Activated CD4-positive, alpha-beta memory T cell treated with anti-CD3 and anti-CD28 coated beads for 36 hours (primary cell): ENCODE measurements around the gene FGF9. TPM values are rescaled to one million over a fixed set of nuclear protein-coding genes. Genes with fewer than 3 reads are reported as not detected.
A peak's percentile ranks its signal among the peaks of the same experiment; 100 is the strongest.

Experiments
- CTCF ChIA-PET: fragments of 350-600 bp; sonication (Branson Sonifier 250); formaldehyde crosslinking; loops from one replicate; lab custom pipeline; 2021; ENCODE audit warnings: antibody characterized with exemption, inconsistent platforms; lab: Charles Lee
- POLR2A ChIA-PET: fragments of 350-600 bp; sonication (Branson Sonifier 250); formaldehyde crosslinking; loops from one replicate; lab custom pipeline; 2021; ENCODE audit warnings: antibody characterized with exemption; lab: Charles Lee
- DNase-seq: peaks from one replicate; pipeline ENCODE4 v3.0.0-alpha.2; 2020
- H3K27ac Mint-ChIP-seq: one replicate; pipeline ENCODE4 v1.8.0; 2021; ENCODE audit warnings: mixed read lengths
- H3K27me3 Mint-ChIP-seq: one replicate; pipeline ENCODE4 v1.8.0; 2021; ENCODE audit warnings: mixed read lengths
- H3K36me3 Mint-ChIP-seq: one replicate; pipeline ENCODE4 v1.8.0; 2021; ENCODE audit warnings: mixed read lengths
- H3K4me1 Mint-ChIP-seq: one replicate; pipeline ENCODE4 v1.8.0; 2021; ENCODE audit warnings: low read depth, mixed read lengths
- H3K4me3 Mint-ChIP-seq: one replicate; pipeline ENCODE4 v1.8.0; 2021; ENCODE audit warnings: mild to moderate bottlenecking, mixed read lengths
- H3K9me3 Mint-ChIP-seq: one replicate; pipeline ENCODE4 v1.8.0; 2021; ENCODE audit warnings: mixed read lengths
- intact Hi-C: fragments of 100-400 bp; cut with micrococcal nuclease; formaldehyde crosslinking; loops from one replicate; pipeline ENCODE4 v1.15.1; 2023
- total RNA-seq, 2 experiments: library from RNA; stranded (reverse); gene quantifications; one replicate each; pipeline ENCODE4 v1.2.3, GENCODE V29; 2021

The FGF9 gene
- total RNA-seq: under 1 TPM in 1 of 2 experiments, not detected in 1; 0.07 TPM

DNA sequence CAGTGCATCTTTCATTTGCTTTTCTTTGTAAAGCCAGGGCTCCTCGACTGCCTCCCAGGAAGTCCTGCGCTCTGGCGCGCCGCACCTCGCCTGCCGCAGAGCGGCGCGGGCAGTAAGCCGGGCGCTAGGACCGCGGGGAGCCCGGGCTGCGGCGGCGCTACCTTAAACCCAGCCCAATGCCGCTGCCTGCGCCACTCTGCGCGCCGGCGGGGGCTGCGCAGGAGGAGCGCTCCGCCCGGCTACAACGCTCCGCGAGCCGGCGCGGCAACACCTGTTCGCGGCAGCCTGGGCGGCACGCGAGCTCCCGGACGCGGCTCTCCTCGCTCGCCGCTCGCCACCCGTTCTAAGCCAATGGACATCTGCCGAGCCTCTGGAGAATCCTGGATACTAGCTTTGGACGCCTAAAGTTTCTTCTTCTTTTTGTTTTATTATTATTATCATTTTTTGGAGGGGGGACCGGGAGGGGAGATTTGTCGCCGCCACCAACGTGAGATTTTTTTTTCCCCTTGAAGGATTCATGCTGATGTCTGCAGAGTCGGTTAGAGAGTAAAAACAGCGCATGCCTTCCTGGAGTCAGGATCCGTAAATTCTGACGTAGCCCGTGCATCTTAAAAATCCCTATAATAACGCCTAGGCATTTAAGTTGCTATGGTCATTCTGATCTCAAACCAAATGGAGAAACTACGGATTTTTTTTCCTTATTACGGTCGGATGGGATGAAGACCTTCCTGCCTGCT is at the start of gene FGF9:
Gene FGF9 (plus strand): TSS at position 191 of the 737 bp plus-strand sequence. CDS start 840 bp downstream, outside the sequence.
- H3K4me1 Mint-ChIP-seq: peaks cover 42% of the 10 kb centered on the region

DNA sequence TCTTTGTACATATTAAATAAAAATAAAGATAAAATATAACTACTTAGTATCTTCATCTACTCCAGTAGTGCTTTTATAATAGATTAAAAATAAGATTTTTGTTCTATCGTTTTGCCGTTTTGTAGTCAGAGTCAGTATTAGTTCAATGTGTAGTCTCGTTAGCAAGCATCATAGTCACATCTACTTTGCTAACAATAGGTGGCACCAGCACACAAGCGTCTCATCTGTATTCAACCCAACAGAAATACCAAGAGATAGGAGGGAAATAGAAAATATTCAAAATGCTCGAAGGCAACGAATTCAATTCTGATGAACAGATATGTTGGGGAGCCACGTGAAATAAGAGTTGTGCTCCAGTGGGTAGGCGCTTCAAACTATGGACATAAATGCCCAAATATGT is 45.5 kb upstream of the FGF9 start:
- Mint-ChIP-seq H3K4me3 (no peak overlapping the region), H3K27me3 (peaks cover 3% of the 10 kb centered on the region), H3K27ac (no peak overlapping the region), H3K9me3 (no peaks in the 10 kb centered on the region), H3K4me1 (no peaks in the 10 kb centered on the region), H3K36me3 (no peaks in the 10 kb centered on the region)
- POLR2A ChIA-PET: no interaction called here
- CTCF ChIA-PET: interaction anchor here (0.7 to 0.9 kb wide), 5 partner anchors 11 to 1395 kb away, joined by 3 to 4 read pairs (median 3); no protein-coding TSS in a partner anchor
- no peak for DNase-seq
- intact Hi-C loops: no loop called here

More for the DNA sequence above, at the start of gene FGF9:
- intact Hi-C loops: loop anchor here (1.0 to 5.0 kb wide), 6 partner anchors 15 to 494 kb away; partner anchors contain the start of genes MRPL57 and SKA3
- H3K9me3 Mint-ChIP-seq: no peaks in the 10 kb centered on the region
- peak; percentile 86 for DNase-seq
- no peaks in the 10 kb centered on the region for H3K36me3 Mint-ChIP-seq
- ChIA-PET POLR2A (interaction anchor here (0.7 to 3.4 kb wide), 2 partner anchors 67 to 1256 kb away, joined by 3 to 12 read pairs; partner anchors contain the start of gene MICU2), CTCF (interaction anchor here (4.3 kb wide), 1 partner anchor 33 kb away, joined by 23 read pairs; no protein-coding TSS in a partner anchor)
- peaks cover 28% of the 10 kb centered on the region for H3K27me3 Mint-ChIP-seq
- peak within 1 kb of the TSS; percentile 40 for H3K27ac Mint-ChIP-seq
- H3K4me3 Mint-ChIP-seq: peak within 1 kb of the TSS; percentile 85

DNA sequence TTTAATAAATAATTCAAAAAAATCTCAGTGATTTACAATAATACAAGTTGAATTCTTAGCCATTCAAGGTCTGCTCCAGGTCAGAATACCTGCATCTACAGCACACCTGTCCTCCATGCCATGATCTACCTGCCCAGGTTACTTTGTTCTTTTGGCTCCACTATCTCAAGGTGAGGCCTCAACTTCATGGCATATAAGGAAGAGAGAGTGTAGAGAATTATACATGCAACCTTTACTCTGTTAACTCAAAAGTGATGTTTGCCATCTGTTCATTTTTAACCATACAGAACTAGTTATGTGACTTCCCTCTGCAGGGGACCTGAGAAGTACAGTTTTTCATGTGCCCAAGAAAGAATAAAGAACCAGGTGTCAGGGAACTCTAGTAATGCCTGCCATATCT is 38.7 kb upstream of the FGF9 start:
- Mint-ChIP-seq H3K4me1 (no peaks in the 10 kb centered on the region), H3K27ac (no peak overlapping the region), H3K9me3 (peaks cover 3% of the 10 kb centered on the region), H3K27me3 (peaks cover 2% of the 10 kb centered on the region), H3K4me3 (no peak overlapping the region), H3K36me3 (no peaks in the 10 kb centered on the region)
- intact Hi-C loops: no loop called here
- POLR2A ChIA-PET: no interaction called here
- CTCF ChIA-PET: no interaction called here
- no peak for DNase-seq

DNA sequence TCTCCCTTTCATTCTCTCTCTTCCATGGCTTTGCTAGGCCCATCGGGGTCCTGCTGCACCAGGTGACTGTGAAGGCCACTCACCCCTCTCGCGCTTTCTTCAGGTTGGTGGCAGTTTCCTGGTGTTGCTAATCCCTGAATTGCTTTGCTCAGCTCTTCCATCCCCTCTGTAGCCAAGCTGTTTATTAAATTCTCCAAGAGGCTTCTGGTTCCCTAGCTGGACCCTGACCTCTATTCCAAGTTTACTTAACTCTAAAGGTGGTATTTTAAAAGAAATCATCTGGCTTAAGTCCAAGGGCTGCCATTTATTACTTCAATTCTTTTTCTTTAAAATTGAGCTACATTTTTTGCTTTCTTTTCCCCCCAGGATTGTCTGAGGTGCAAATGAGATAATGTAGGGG is 34.2 kb upstream of the FGF9 start:
- peaks cover 4% of the 10 kb centered on the region for H3K27me3 Mint-ChIP-seq
- H3K4me1 Mint-ChIP-seq: peaks cover 2% of the 10 kb centered on the region
- H3K9me3 Mint-ChIP-seq: peaks cover 2% of the 10 kb centered on the region
- no peak overlapping the region for H3K4me3 Mint-ChIP-seq
- intact Hi-C loops: no loop called here
- ChIA-PET POLR2A (no interaction called here), CTCF (interaction anchor here (0.8 to 2.4 kb wide), 4 partner anchors 14 to 480 kb away, joined by 3 to 23 read pairs (median 6); partner anchors contain the start of gene FGF9)
- no peak for DNase-seq
- no peak overlapping the region for H3K27ac Mint-ChIP-seq
- H3K36me3 Mint-ChIP-seq: no peaks in the 10 kb centered on the region

DNA sequence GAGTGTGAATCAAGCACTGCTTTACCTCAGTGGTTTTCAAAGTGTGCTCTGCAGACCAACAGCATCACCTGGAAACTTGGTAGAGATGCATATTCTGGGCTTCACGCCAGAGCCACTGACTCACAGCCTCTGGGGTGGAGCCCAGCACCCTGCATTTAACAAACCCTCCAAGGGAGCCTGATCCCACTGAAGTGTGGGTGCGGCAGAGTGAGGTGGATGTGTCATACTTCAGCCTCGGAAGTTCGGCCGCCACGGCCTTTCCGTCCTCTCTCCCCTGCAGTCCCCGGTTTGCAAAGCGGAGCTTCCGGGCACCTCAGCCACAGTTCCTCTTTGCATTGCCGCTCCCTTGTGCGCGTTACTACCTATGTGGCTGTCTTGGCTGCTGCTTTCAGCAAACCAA is 33.6 kb upstream of the FGF9 start:
- H3K36me3 Mint-ChIP-seq: no peaks in the 10 kb centered on the region
- H3K27me3 Mint-ChIP-seq: peaks cover 3% of the 10 kb centered on the region
- CTCF ChIA-PET: interaction anchor here (0.6 to 2.4 kb wide), 22 partner anchors 12 to 1383 kb away, joined by 3 to 23 read pairs (median 4); partner anchors contain the start of gene FGF9
- H3K4me1 Mint-ChIP-seq: peaks cover 2% of the 10 kb centered on the region
- intact Hi-C loops: no loop called here
- peak; percentile 36 for DNase-seq
- no peaks in the 10 kb centered on the region for H3K9me3 Mint-ChIP-seq
- POLR2A ChIA-PET: no interaction called here
- no peak overlapping the region for H3K27ac Mint-ChIP-seq
- no peak overlapping the region for H3K4me3 Mint-ChIP-seq

DNA sequence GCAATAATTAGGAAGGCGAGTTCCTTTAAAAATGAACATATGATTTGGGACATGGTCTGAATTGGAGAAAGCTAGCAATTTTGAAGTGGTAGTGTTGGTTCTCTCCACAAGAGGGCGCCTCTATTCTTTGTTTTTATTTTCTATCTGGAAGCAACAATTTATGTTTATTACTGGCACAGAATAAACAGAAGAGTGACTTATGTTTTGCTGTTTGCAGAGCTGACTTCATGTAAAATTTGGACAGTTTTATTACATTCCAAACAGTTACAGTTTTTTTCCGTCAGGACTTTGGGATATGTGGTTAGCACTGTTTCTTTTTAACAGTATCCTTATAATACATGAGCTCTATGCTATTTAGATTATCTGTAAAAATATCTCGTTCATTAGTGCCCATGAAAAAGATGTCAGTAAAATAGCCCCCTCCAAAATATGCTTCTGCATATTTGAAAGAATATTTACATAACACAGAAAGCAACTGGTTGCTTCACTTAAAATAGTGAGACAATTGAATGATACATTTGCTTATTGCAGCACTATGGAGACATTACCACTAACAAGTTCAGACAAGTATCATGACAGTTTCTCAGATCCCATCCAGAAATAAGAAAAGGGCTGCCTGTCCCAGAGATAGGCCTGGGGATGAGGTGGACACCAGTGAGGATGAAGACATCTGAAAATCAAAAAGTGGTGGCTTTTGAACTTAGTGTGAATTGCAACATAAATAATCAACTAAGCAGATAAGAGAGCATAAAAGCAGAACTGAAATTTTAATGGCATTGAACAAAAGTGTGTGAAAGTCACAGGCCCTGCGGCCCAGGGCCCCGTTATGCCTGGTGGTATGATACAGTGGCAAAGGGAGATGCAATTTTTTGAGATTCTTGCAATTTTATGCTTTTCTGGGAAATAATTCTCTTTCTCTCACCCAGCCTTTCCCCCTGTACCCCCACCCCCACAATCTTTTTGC is 32.3 kb upstream of the FGF9 start:
- peak; percentile 15 for DNase-seq
- no peak overlapping the region for H3K27ac Mint-ChIP-seq
- POLR2A ChIA-PET: no interaction called here
- CTCF ChIA-PET: interaction anchor here (0.5 to 2.4 kb wide), 45 partner anchors 9 to 1381 kb away, joined by 3 to 23 read pairs (median 4); partner anchors contain the start of gene FGF9
- peaks cover 2% of the 10 kb centered on the region for H3K4me1 Mint-ChIP-seq
- intact Hi-C loops: loop anchor here (1.0 to 2.0 kb wide), 2 partner anchors 32 to 640 kb away; partner anchors contain the start of gene FGF9
- H3K27me3 Mint-ChIP-seq: peaks cover 3% of the 10 kb centered on the region
- H3K4me3 Mint-ChIP-seq: no peak overlapping the region
- H3K36me3 Mint-ChIP-seq: no peaks in the 10 kb centered on the region
- no peaks in the 10 kb centered on the region for H3K9me3 Mint-ChIP-seq

DNA sequence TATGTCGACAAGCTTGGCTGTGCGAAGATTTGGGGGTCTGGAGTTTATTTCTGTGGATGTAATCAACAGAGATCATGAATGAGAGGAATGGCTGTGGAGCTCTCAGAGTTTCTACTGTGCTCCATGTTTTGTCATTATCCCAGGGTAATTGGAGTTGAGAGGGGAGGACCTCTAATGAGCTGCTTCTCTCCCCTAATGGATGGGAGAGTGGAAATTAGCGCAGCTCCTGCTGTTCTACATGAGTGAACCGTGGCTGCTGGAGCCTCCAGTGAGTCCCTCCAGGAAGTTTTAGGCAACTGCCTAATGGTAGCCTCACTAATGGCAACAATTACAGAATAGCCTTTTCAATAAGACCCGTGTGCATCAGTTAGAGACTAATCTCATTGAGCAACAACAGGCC is 31.3 kb upstream of the FGF9 start:
- CTCF ChIA-PET: interaction anchor here (0.7 to 2.4 kb wide), 7 partner anchors 12 to 639 kb away, joined by 3 to 9 read pairs (median 4); no protein-coding TSS in a partner anchor
- no peak overlapping the region for H3K27ac Mint-ChIP-seq
- H3K27me3 Mint-ChIP-seq: peaks cover 3% of the 10 kb centered on the region
- H3K9me3 Mint-ChIP-seq: no peaks in the 10 kb centered on the region
- no peak for DNase-seq
- H3K4me3 Mint-ChIP-seq: no peak overlapping the region
- intact Hi-C loops: loop anchor here (2.0 kb wide), 1 partner anchor 31 kb away; the partner anchor contains the start of gene FGF9
- POLR2A ChIA-PET: no interaction called here
- peaks cover 2% of the 10 kb centered on the region for H3K4me1 Mint-ChIP-seq
- no peaks in the 10 kb centered on the region for H3K36me3 Mint-ChIP-seq

DNA sequence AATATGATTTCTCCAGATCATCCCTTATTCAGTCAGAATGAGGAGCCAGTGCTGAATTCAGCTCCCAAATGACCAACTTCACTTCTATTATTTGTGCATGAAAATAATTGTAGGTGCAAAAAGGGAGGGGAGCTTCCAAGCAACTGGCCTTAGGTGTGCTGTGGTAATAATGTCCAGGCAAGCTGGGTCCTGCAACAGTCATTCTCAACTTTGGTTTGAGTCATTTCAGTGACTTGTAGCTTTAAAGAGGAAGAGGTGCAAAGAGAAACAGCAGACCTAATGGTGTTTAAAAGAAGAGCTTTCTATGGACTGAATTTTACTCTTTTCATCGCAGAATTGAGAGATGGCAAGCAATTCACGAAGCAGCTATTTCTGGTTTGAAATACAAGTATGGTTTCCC is 29.2 kb upstream of the FGF9 start:
- Mint-ChIP-seq H3K27ac (no peak overlapping the region), H3K4me1 (peaks cover 2% of the 10 kb centered on the region), H3K36me3 (no peaks in the 10 kb centered on the region), H3K9me3 (no peaks in the 10 kb centered on the region), H3K4me3 (no peak overlapping the region), H3K27me3 (peaks cover 3% of the 10 kb centered on the region)
- ChIA-PET CTCF (interaction anchor here (0.5 to 1.0 kb wide), 4 partner anchors 27 to 1157 kb away, joined by 3 to 4 read pairs (median 3); no protein-coding TSS in a partner anchor), POLR2A (no interaction called here)
- no peak for DNase-seq
- intact Hi-C loops: no loop called here

DNA sequence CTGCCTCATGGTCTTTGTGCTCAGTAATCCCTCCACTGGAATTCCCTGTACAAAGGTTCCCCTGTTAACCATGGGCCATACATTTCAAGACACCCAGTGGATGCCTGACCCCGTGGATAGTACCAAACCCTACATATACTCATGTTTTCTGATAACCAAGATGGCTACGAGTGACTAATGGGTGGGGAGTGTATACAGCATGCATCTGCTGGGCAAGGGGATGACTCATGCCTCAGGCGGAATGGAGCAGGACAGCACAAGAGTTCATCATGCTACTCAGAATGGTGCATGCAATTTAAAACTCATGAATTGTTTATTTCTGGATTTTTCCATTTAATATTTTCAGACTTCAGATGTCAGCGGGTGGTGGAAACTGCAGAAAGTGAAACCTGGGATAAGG is 13.3 kb upstream of the FGF9 start:
- ChIA-PET POLR2A (no interaction called here), CTCF (interaction anchor here (1.2 kb wide), 1 partner anchor 20 kb away, joined by 3 read pairs; no protein-coding TSS in a partner anchor)
- Mint-ChIP-seq H3K27me3 (peaks cover 22% of the 10 kb centered on the region), H3K9me3 (peaks cover 11% of the 10 kb centered on the region), H3K27ac (no peak overlapping the region), H3K4me1 (no peaks in the 10 kb centered on the region), H3K4me3 (no peak overlapping the region), H3K36me3 (no peaks in the 10 kb centered on the region)
- DNase-seq: no peak
- intact Hi-C loops: no loop called here

DNA sequence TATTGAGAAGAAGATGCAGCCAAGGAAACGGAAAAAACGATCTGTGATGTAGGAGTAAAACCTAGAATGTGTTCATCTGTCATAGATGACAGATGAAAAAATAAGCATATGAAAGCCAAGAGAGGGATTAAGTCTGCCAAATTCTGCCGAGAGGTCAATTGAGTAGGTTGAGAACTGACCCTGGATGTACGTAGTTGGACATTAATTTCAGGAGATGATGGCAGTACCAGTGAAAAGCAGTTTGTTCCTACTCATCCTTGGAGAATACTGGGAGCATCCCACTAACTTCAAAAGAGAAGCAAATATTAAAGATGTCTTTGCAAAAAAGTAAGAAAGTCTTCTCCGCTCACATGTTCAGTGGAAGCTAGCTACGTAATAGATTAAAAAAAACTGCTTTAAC is 11.8 kb upstream of the FGF9 start:
- Mint-ChIP-seq H3K27ac (no peak overlapping the region), H3K4me1 (no peaks in the 10 kb centered on the region), H3K27me3 (peaks cover 21% of the 10 kb centered on the region), H3K4me3 (no peak overlapping the region), H3K36me3 (no peaks in the 10 kb centered on the region), H3K9me3 (peaks cover 11% of the 10 kb centered on the region)
- ChIA-PET POLR2A (no interaction called here), CTCF (interaction anchor here (1.4 to 4.0 kb wide), 2 partner anchors 20 to 21 kb away, joined by 4 to 15 read pairs; no protein-coding TSS in a partner anchor)
- DNase-seq: no peak
- intact Hi-C loops: no loop called here

DNA sequence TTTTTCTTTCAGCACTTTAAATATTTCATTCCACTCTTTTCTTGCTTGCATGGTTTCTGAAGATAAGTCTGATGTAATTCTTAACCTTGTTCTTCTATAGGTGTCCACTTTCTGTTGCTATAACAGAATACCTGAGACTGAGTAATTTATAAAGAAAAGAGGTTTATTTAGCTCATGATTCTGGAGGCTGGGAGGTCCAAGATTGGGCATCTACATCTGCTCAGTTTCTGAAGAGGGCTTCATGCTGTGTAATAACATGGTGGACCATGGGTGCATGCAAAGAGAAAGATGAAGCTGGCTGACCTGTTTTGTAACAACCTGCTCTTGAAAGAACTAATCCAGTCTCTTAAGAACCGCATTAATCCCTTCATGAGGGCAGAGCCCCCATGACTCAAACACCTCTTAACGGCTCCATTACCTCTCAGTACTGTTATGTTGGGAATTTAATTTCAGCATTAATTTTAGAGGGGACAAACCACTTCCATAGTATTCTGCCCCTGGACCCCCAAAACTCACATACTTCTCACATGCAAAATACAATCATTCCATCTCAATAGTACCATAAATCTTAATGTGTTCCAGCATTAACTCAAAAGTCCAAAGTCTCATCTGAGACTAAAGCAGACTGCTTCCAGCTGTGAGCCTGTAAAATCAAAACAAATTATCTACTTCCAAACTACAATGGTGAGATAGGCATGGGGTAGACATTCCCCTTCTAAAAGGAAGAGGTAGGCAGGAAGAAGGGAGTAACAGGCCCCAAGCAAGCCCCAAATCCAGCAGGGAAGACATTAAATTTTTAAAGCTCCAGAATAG is 9.6 kb upstream of the FGF9 start:
- Mint-ChIP-seq H3K9me3 (peaks cover 7% of the 10 kb centered on the region), H3K36me3 (no peaks in the 10 kb centered on the region), H3K4me3 (no peak overlapping the region), H3K27ac (no peak overlapping the region), H3K27me3 (peaks cover 21% of the 10 kb centered on the region), H3K4me1 (no peaks in the 10 kb centered on the region)
- DNase-seq: no peak
- CTCF ChIA-PET: interaction anchor here (4.0 kb wide), 1 partner anchor 23 kb away, joined by 15 read pairs; no protein-coding TSS in a partner anchor
- POLR2A ChIA-PET: no interaction called here
- intact Hi-C loops: no loop called here
